ENCODE measurements around the gene MTSS2. TPM values are rescaled to one million over a fixed set of nuclear protein-coding genes. Genes with fewer than 3 reads are reported as not detected.

Gene MTSS2
- total and polyA plus RNA-seq, 2 experiments from 2014 or later: 12.4 to 82.3 TPM

GRCh38 chr16:70724146-70725023, 38.5 kb upstream of the MTSS2 start:
- peaks cover 32% of the 10 kb centered on the region for H3K4me1 ChIP-seq (ENCODE audit: low read depth)
- H3K36me3 ChIP-seq: no peaks in the 10 kb centered on the region
- H3K27me3 ChIP-seq: no peaks in the 10 kb centered on the region
- no peak for TF ChIP-seq CTCF (IDR thresholded peaks at IDR 0.05; ENCODE audit: low read depth, low read length)
- peak overlapping the region; percentile 83 for H3K27ac ChIP-seq
- DNase-seq (ENCODE audit: low read depth in 1 of 2, low spot score in 1 of 2): no peak
- H3K9me3 ChIP-seq (ENCODE audit: low read depth): no peaks in the 10 kb centered on the region
- no peak overlapping the region for H3K4me3 ChIP-seq

- Histone ChIP-seq H3K9me3 (ENCODE audit: low read depth) (no peaks in the 10 kb centered on the region), H3K36me3 (no peaks in the 10 kb centered on the region), H3K27me3 (no peaks in the 10 kb centered on the region), H3K4me3 (no peak overlapping the region), H3K4me1 (ENCODE audit: low read depth) (peaks cover 32% of the 10 kb centered on the region), H3K27ac (no peak overlapping the region)
- no peak for TF ChIP-seq CTCF (IDR thresholded peaks at IDR 0.05; ENCODE audit: low read depth, low read length)
- no peak for DNase-seq (ENCODE audit: low read depth in 1 of 2, low spot score in 1 of 2)
Observed at GRCh38 chr16:70723740-70724145, 37.9 kb upstream of the MTSS2 start.

- Histone ChIP-seq H3K4me3 (no peak overlapping the region), H3K27me3 (no peaks in the 10 kb centered on the region), H3K4me1 (ENCODE audit: low read depth) (peaks cover 26% of the 10 kb centered on the region), H3K9me3 (ENCODE audit: low read depth) (no peaks in the 10 kb centered on the region), H3K27ac (no peak overlapping the region), H3K36me3 (no peaks in the 10 kb centered on the region)
- no peak for TF ChIP-seq CTCF (IDR thresholded peaks at IDR 0.05; ENCODE audit: low read depth, low read length)
- DNase-seq (ENCODE audit: low read depth in 1 of 2, low spot score in 1 of 2): no peak
Observed at GRCh38 chr16:70721202-70721963, 35.5 kb upstream of the MTSS2 start.

GRCh38 chr16:70720425-70721201, 34.8 kb upstream of the MTSS2 start:
- TF ChIP-seq CTCF (IDR thresholded peaks at IDR 0.05; ENCODE audit: low read depth, low read length): no peak
- no peaks in the 10 kb centered on the region for H3K9me3 ChIP-seq (ENCODE audit: low read depth)
- H3K27ac ChIP-seq: peak overlapping the region; percentile 21
- H3K4me3 ChIP-seq: no peak overlapping the region
- H3K36me3 ChIP-seq: no peaks in the 10 kb centered on the region
- H3K27me3 ChIP-seq: no peaks in the 10 kb centered on the region
- DNase-seq (ENCODE audit: low read depth in 1 of 2, low spot score in 1 of 2): no peak
- H3K4me1 ChIP-seq (ENCODE audit: low read depth): peaks cover 24% of the 10 kb centered on the region

- TF ChIP-seq CTCF (IDR thresholded peaks at IDR 0.05; ENCODE audit: low read depth, low read length): no peak
- no peaks in the 10 kb centered on the region for H3K27me3 ChIP-seq
- no peak overlapping the region for H3K4me3 ChIP-seq
- no peak for DNase-seq (ENCODE audit: low read depth in 1 of 2, low spot score in 1 of 2)
- H3K9me3 ChIP-seq (ENCODE audit: low read depth): no peaks in the 10 kb centered on the region
- no peak overlapping the region for H3K27ac ChIP-seq
- H3K4me1 ChIP-seq (ENCODE audit: low read depth): peaks cover 46% of the 10 kb centered on the region
- H3K36me3 ChIP-seq: no peaks in the 10 kb centered on the region
Observed at GRCh38 chr16:70717065-70717464, 31.2 kb upstream of the MTSS2 start.

Data from cardiac muscle cell (in vitro differentiated cells and primary cell).